GM21619 (cell line): ENCODE results near the gene TRAF3IP1.
A peak's percentile ranks its signal among the peaks of the same experiment; 100 is the strongest.

ENCODE experiments used
- ATAC-seq: cut with Tn5 transposase; IDR thresholded peaks from one replicate; pipeline ENCODE4 v1.9.1; 2021; ENCODE audit not compliant: unreplicated experiment

The TRAF3IP1 gene

DNA sequence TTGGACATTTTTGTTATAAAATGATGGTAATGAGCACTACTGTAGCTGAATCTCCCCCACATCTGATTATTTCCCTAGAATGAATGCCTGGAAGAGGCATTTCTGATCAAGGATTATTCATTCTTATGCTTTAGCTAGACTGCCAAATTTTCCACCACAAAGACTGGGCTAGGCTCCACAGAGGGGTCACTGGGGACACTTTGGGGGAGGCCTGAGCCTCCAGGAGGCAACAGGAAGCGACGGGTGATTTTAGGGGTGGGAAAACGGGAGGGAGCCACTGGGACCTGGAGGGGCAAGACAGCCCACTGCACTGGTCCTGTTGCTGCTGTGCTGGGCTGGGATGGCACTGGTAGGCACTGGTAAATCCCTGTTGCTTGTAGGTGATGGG is 104.0 kb downstream of the TRAF3IP1 start:
- ATAC-seq: no peak

- no peak for ATAC-seq
Measured at GRCh38 chr2:238425505-238425978, 105.2 kb downstream of the TRAF3IP1 start.

DNA sequence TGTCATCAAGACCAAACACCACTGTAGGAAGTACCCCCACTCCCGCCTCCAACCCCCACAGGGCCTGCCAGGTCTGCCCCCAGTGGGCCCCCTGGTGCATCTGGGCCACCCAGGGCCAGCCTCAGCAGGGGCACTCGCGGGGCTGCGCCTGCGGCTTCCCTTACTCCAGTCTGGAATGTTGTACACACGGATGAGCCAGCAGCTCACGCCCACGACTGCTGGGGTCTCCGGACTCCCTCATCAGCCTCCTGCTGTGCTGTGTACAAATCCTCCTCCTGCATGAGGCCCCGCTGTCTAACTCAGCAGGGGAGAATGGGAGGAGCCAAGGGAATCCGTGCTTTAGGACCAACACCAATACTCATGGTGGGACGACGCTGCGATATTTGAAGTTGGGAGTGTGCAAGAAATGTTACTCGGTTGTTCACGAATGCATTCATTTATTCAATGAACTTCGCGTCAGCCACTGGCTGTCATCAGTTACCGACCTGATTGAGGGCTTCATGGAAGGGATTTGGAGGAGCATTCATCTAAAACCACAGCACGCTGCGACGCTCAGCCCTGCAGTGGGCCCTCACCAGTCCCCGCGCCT is 105.8 kb downstream of the TRAF3IP1 start:
- ATAC-seq: peak; percentile 9

- ATAC-seq: peak; percentile 81
Measured at GRCh38 chr2:238426568-238427434, 106.5 kb downstream of the TRAF3IP1 start, which contains the start of gene ASB1. Gene ASB1 (plus strand): TSS chr2:238426927. CDS start chr2:238427071, 144 bp downstream.

DNA sequence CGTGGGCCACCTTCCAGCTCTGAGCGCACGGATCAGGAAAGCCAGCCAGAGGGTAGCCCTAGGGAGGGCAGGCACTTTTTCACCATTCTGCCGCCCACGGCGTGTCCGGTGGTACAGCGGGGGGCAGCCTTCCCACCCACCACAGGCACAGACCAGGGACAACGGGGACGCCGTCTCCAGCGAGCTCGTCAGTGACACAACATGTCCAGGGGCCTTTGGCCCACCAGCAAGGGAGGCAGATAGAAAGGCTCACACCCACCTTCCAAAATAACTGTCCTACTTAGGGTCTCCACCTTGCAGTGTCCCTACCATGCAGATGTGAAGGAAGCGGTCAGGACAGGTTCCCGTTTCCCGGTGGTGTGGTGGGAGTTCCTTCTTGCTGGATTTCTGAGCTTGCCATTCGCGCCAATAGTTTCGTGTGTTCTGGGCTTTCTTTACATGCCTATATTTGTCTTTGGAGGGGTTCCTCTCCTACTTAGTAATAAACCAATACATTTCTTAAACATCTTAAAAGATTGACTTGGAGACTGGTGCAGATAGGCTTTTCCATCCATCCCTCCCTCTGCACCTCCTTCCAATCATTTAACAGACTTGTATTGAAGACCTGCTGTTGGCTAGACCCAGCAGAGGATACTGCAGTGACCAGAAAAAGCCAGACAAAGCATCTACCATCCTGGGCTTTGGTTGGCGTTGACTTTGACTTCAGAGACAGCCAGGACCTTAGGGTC is 107.3 kb downstream of the TRAF3IP1 start:
- ATAC-seq: peak; percentile 5

DNA sequence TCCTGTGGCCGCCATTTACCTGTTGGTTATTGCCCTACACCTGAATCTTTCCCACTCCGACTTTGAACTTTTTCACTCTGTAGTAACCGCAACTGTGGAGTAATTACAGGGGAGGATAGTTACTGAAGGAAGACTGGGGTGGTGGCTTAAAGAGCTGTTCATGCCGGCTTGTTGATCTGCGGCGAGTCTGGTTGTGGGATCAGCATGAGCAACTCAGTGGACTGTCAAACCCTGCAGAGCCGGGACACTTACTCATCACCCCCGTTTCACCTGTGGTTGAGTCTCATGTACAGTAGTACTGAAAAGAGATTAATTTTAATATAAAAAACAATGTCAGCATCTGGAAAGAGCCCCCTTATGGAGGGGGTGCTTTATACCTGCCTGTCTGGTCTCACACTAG is 108.5 kb downstream of the TRAF3IP1 start:
- no peak for ATAC-seq

DNA sequence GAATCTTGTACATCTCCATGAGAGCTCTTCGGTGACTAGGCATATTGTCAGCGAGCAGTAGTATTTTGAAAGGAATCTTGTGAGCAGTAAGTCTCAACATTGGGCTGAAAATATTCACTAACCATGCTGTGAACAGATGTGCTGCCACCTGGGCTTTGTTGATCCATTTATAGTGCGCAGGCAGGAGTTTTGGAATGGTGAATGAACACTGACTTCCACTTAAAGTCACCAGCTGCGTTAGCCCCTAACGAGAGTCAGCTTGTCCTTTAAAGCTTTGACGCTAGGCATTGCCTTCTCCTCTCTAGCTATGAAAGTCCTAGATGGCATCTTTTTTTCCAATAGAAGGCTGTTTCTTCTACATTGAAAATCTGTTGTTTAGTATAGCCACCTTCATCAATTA is 110.5 kb downstream of the TRAF3IP1 start:
- no peak for ATAC-seq

- no peak for ATAC-seq
Measured at GRCh38 chr2:238431456-238431855, 111.1 kb downstream of the TRAF3IP1 start.

GRCh38 chr2:238433300-238433915 is 113.1 kb downstream of the TRAF3IP1 start:
- ATAC-seq: no peak

GRCh38 chr2:238433941-238434845 is 113.9 kb downstream of the TRAF3IP1 start:
- no peak for ATAC-seq

DNA sequence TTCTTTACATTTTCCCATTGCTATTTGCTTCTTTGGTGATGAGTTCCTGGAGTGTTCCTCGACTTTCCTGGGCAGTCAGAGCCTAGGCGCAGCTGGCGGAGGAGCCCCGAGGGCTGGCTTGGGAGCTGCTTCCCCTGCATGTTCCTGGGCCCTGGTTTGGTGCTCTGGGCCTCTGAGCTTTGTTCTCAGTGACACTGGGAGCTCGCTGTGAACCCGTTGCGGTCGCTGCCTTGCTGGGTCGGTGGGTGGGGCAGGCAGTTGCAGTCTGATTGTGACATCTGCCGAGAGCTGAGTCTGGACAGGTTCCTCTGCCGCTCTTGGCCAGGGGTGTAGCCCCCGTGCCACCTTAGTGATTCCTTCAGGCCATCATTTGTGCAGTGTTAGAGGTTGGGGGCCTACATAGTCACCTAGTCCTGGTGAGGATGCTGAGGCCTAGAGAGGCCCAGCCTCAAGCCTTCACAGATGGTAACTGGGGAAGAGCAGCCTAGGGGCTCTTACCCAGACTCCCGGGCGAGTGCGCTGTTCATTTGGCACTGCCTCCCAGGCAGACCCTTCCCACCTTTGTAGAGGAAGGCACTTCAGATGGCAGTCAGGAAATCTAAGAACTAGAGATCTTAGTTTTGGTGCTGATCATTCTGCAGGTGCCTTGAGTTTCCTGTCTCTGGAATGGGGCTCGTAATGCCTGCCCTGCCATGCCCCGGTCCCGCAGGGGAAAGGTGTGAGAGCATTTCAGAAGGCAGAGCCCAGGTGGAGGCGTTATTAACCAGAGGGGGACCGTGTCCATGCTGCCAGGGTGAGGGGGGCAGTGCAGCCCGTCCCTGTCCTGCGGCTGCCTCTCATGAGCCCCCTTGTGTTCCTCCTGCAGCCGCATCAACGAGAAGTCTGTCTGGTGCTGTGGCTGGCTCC is 114.8 kb downstream of the TRAF3IP1 start:
- no peak for ATAC-seq

DNA sequence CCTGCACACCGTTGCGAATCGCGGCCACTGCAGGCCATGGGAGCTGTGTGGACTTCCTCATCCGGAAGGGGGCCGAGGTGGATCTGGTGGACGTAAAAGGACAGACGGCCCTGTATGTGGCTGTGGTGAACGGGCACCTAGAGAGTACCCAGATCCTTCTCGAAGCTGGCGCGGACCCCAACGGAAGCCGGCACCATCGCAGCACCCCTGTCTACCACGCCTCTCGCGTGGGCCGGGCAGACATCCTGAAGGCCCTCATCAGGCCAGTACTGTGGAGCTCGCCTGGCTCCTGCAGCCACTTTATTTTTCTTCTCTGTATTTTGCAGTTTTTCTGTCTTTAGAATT is 115.4 kb downstream of the TRAF3IP1 start:
- ATAC-seq: no peak

DNA sequence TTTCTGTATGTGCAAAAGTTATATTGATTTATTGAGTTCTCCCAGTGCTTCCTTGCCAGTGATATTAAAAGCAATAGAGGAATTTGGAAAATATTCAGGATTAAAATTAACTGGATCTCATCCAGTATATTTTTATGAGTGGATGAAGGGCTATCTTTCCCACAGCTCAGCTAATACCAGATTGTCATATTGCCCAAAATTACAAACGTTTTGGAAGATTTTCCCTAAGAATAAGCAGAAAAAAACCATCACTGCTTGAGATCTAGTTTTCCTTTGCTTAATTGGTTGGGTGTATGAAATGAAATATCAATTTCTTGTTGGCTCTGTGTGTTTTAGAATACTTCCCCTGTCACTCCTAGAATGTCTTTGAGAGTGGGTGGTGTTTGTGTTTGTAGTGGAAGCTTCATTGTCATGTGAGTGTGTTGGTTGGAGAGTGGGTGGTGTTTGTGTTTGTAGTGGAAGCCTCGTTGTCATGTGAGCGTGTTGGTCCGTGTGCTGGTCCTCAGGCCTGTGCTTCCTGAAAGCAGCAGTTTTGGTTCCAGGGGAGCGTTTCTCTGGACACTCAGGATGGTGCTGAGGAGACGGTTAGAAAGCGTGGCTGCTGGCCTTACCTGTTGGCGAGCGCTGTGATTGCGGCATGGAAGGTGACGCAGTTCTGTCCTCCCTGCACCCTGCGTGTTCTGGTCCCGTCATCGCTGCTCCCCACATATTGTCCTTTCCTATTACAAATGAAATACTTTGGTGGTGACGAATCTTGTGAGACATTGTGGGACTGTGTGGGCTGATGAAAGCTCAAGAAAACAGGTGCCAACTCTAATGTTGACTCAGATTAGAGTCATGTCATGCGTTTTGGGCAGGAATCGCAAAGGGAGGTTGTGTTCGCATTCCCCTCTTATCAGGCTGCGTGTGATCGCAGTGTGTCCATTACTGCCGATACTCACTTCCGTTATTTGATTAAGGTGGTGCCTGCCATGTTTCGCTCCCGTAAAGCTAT is 118.8 kb downstream of the TRAF3IP1 start:
- no peak for ATAC-seq

DNA sequence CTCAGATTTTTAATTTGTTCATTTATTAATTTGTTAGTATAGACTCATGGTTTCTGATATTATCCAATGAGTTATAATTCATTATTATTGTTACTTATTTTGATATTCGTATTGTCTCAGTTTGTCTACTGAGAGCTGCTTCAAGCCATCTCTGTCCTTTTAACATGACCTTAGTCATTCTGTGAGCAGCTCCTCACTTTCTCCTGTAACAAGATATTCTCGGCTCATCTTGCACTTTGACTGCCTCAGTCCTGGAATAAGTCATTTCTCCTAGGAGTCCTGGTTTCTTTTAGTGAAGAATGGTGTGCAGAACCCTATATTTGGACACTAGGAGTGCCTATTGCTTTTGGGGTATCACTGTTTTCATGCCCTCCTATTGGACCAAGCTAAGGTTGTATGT is 119.6 kb downstream of the TRAF3IP1 start:
- no peak for ATAC-seq

GRCh38 chr2:238440331-238440730 is 120.0 kb downstream of the TRAF3IP1 start:
- no peak for ATAC-seq

- ATAC-seq: no peak
Measured at GRCh38 chr2:238440767-238441166, 120.4 kb downstream of the TRAF3IP1 start.

DNA sequence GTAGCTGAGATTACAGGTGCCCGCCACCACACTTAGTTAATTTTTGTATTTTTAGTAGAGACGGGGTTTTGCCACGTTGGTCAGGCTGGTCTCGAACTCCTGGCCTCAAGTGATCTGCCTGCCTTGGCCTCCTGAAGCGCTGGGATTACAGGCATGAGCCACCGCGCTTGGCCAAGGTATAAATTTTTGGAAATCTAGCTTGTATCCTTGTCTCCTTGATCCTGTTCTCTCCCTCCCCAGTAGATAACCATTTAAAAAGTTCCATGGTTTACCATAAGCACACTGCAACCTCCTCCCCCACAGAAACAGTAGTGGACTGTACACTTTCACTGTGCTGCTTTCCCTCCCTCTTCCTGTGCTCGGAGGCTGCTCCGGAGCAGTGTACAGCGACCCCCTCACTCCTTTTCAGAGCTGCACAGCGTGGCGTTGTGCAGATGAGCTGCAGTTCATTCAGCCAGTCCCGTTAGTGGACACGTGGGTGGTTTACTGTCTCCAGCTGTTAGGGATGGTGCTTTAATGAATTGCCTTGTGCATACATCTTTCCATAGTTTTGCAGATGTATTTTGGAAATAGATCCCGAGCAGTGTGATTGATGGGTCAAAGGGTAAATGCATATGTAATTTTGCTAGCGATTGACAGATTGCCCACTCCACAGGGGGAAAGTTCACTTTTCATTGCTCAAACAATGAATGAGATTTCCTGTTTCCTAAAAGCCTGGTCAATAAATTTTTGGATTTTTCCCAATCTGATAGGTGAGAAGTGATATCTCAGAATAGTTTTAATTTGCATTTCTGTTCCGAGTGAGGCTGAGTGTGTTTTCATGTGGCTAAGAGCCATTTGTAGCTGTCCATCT is 121.2 kb downstream of the TRAF3IP1 start:
- no peak for ATAC-seq
